Mammary epithelial cell (primary cell): ENCODE measurements around the gene TRIP12.

ENCODE experiments used
- CTCF ChIP-seq, 2 donors: IDR thresholded peaks in 1 of 2; conservative IDR thresholded peaks in 1 of 2; 2 replicates each; pipeline ENCODE4 v1.5.1; 2011 to 2012; ENCODE audit warnings: inconsistent platforms in 2 of 2, low read length in 2 of 2, mild to moderate bottlenecking in 2 of 2, control low read depth in 1 of 2, low read depth in 1 of 2; ENCODE audit not compliant: insufficient read depth in 1 of 2; ENCODE audit errors: extremely low read depth in 1 of 2
- EZH2 ChIP-seq: IDR thresholded peaks from 2 replicates; pipeline ENCODE4 v1.6.1; 2012; ENCODE audit warnings: low read length, inconsistent platforms, borderline replicate concordance

GRCh38 chr2:229738024-229738625 is 183.7 kb downstream of the TRIP12 start:
- no peak for TF ChIP-seq CTCF (conservative IDR thresholded peaks at IDR 0.05 in 1 of 2, IDR thresholded peaks at IDR 0.05 in 1 of 2; ENCODE audit: extremely low read depth in 1 of 2, insufficient read depth in 1 of 2, low read depth in 1 of 2, low read length in 2 of 2)
- TF ChIP-seq EZH2 = no peak
